Activated CD4-positive, alpha-beta T cell treated with anti-CD3 and anti-CD28 coated beads, Interleukin-2, amount 50 U/mL, for 1 hour (primary cell): ENCODE measurements around the gene NUDCD3.
"Not testable (repeated sequence)": the region's sequence is repeated elsewhere in the genome, so short reads cannot be mapped to it uniquely, and the experiment has no call there.

Source experiments
- DNase-seq: peaks from one replicate; pipeline ENCODE4 v3.0.0-alpha.2; 2020

Gene NUDCD3

DNA sequence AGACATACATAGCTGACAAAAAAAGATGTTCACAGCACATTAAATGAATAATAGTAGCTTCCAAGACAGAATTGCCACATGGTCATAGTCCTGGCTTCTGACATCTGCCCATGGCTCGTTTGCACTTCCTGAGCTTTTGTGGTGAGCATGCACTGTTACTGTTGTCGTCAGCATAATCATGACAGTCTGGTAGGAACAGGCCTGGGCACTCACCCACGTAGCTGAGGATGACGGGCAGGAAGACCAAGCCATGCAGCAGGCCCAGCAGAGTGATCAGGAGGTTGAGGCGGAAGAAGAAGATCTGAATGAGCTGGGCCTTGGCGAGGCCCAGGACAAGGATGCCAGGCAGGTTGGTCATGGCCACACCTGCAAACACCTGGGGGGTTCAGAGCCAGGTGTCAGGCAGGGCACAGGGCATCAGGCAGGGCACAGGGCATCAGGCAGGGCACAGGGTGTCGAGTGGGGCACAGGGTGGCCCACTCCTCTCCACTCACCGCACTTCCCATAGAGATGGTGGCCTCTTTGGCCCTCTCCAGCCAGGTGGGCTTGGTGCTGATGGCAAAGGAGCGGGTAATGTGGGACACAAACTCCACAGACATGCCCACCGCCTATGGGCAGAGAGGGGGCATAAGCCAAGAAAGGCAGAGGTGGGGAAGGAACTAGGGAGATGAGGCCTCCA lies 25.3 kb upstream of the NUDCD3 start:
- DNase-seq, result no peak

DNA sequence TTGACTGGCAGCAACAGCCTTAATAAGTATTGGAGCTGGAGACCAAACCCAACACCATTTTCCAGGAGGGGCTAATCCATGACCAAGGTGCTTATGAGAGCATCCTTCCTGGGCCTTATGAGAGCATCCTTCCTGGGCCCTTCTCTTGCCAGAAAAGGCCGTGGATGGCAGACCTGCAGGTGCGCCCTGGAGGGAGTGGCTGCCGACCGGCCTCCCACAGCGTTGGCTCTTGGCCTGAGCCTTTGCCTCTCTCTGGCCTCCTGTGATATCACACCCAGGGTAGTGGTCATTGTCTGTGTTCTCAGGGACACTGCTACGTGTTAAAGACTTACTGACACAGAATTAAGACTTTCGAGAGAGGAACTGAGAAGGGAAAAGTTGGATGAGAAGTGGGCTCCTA lies 22.3 kb upstream of the NUDCD3 start:
- DNase-seq, result no peak

DNA sequence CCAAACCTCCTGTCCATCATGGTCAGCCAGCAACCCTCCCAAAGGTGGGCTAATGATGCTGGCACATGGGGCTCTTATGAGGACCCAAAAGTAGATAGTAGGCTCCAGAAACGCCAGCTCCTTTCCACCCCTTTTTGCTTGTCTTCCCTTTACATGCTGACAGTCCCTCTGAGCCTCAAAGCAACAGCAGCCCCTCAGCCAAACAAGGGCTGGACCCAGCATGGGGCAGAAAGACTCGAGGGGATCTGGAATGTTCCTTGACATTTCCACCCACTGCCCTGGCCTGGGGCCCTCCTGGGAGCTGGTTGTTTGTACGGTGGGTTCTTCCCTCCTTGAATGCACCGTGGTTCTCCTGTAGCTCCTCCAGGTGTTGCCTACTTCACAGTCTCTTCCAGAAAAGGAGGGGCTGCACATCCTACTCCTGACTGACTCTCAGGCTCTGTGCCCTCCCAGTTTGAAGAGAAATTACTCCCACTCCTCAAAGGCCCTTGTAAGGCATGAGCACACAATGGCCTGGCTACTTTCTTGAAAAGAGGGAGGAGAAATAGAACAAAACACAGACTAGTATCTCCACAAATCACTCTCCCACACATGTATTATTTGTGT lies 21.5 kb upstream of the NUDCD3 start:
- DNase-seq, result no peak

DNA sequence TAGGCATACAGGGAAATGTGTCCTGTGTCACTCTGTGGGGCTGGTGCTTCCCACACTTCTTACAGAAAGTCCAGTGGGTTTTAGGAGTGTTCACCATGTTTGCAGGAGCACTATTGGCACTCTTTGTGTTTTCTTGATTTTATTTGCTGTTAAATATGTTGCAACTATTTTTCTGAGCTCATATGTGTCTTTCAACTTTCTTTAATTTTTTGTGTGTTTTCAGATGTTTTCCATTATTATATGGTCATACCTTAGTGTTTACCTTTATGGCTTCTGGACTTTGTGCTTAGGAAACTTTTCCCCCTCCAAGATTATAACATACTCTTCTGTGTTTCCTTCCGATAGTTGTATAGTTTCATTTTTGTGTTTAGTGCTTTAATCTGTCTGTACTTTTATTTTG lies 20.8 kb upstream of the NUDCD3 start:
- no peak for DNase-seq

DNA sequence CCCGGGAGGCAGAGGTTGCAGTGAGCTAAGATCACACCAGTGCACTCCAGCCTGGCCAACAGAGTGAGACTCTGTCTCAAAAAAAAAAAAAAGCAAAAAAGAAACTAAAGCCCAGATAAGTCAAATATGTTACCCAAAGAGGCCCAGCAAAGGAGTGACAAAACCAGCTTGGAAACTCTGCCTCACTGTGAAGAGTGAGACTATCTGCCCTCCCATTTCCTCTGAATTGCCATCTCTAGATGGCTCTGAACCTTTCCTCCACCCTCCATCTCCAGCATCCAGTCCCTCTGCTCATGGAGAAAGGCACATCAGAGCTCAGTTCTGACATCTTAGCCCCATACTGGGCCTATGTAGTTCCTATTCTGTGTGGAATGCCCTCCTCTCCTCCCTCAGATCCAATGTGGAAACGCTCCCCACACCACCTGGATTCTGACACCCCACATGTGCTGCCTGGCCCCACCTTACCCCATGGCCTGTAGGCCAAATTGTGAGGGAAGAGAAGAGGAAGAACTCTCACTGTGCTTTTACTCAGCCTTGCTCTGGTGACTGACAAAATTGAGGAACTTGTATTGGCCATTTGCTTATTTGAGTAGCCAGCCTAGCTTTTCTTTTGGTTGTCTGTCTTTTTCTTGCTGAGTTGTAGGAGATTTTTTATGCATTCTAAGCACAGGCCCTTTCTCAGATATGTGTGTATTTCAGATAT lies 18.0 kb upstream of the NUDCD3 start:
- no peak for DNase-seq

DNA sequence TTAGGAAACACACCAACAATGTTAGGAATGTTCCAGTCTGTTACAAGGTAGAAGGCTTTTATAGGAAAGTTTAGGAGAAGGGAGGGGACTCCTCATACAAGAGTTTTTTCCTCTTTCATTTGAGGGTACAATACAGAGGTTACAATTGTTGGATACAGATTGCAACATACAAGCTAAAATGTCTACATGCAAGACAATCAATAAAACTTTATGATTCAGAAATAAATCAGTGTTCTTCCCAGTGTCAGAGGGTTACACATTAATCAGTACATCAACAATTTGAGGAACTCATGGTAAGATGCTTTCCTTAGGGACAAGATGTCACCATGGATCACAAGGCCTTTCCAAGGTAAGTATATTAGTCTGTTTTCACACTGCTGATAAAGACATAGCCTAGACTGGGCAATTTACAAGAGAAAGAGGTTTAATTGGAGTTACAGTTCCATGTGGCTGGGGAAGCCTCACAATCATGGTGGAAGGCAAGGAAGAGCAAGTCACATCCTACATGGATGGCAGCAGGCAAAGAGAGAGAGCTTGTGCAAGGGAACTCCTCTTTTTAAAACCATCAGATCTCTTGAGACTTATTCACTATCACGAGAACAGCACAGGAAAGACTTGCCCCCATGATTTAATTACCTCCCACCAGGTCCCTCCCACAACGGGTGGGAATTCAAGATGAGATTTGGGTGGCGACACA lies 16.3 kb upstream of the NUDCD3 start:
- DNase-seq, result not testable (repeated sequence)

DNA sequence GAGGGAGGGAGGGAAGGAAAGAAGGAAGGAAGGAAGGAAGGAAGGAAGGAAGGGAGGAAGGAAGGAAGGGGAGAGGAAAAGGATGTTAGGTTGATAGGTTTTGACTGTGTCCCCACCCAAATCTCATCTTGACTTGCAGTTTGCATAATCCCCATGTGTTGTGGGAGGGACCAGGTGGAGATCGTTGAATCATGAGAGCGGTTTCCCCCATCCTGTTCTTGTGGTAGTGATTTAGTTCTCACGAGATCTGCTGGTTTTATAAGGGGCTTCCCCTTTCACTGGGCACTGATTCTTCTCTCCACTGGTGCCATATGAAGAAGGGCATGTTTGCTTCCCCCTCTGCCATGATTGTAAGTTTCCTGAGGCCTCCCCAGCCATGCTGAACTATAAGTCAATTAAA lies 15.1 kb upstream of the NUDCD3 start:
- DNase-seq, result no peak

DNA sequence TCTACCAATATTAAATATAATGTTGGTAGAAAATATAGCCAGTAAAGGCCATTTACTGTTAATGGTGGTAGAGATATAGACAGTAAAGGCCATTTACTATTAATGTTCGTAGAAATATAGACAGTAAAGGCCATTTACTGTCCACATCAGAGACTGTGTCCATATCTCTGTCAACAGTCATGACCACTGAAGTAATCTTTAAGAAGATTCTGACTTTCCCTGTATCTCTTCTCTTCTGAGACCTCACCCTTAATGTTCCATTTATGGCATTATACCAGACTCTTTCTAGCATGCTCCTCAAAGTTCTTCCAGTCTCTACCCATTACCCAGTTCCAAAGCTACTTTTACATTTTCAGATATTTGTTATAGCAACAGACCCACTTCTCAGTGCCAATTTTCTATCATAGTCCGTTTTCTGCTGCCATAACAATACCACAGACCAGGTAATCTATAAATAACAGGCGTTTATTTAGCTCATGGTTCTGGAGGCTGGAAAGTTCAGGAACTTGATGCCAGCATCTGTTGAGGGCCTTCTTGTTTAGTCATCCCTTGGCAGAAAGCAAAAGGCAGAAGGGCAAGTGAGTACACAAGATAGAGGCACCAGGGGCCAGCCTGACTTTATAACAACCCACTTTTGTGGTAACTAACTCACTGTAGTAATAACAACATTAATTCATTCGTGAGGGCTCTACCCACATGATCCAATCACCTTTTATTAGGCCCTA lies 7.9 kb upstream of the NUDCD3 start:
- DNase-seq, result no peak

DNA sequence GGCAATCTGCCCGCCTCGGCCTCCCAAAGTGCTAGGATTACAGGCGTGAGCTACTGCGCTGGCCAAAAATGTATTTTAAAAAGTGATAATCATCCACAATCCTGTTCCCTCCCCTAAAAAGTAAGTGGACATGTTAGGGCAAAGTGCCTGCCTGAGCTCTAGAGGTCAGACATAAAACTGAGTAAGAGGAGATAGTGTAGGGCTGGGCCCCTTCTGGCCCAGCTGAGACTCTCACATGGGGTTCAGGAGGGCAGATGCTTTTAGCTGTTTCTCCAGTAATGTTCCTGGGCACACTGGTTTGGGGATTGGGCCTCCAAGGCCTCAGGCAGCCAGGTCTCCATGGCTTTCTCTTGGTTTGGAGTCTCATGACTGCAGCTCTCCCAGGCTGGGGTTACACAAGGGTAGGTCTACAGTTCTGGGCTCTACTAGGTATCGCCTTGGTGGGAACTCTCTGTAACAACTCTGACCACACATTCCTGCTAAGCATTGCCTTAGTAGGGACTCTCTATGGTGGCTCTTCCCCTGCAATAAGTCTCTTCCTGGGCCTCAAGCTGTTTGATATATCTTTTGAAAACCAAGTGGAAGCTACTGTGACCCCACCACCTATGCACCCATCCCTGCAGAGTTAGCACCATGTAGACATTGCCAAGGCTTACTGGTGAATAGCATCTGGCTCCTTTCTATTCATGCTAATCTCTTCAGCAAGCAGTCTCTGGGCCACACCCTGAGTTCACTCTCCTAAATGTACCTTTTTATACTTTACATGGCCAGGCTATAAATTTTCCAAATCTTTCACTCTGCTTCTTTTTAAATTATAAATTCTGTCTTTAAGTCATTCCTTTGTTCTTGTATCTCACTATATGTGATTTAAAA lies 6.9 kb upstream of the NUDCD3 start:
- DNase-seq, result no peak

DNA sequence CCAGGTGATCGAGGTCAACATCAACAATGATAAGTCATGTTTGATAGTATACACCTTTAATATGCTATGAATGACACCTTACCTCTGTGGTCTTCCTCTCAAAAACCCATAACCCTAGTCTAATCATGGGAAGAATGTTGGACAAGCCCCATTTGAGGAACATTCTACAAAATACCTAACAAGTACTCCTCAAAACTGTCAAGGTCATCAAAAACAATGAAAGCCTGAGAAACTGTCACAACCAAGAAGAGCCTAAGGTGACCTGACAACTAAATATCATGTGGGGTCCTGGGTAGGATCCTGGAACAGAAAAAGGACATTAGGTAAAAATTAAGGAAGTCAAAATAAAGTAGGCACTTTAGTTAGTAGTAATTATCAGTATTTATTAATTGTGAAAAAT lies 5.9 kb upstream of the NUDCD3 start:
- DNase-seq, result no peak

DNA sequence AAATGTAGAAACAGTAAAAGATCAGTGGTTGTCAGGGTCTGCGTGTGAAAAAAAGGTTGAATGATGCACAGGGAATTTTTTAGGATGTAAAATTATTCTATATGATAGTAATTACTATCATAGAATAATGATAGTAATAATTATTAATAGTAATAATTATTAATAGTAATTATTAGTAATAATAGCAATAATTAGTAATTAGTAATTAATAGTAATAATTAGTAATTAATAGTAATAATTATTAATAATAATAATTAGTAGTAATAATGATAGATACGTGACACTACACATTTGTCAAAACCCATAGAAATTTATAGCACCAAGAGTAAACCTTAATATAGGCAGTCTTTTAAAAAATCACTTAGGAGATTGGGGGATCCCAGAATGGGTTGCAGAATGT lies 4.5 kb upstream of the NUDCD3 start:
- DNase-seq, result no peak

DNA sequence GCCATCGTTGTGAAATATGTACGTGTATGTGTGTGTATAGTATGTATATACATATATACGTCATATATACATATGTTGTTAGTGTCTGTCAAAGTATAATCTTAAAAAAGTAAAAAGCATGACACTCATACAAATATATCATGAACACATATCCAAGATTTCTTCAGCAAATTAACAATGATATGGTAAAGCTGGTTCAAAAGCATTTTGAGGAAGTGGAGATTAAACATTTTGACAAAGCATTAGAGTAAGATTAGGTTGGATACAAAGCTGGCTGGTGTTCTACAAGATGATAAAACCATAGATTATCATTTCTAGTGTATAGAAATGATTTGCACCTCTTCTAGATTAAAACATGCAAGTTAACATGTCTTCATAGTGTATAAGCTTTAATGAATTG lies 771 bp upstream of the NUDCD3 start:
- no peak for DNase-seq

DNA sequence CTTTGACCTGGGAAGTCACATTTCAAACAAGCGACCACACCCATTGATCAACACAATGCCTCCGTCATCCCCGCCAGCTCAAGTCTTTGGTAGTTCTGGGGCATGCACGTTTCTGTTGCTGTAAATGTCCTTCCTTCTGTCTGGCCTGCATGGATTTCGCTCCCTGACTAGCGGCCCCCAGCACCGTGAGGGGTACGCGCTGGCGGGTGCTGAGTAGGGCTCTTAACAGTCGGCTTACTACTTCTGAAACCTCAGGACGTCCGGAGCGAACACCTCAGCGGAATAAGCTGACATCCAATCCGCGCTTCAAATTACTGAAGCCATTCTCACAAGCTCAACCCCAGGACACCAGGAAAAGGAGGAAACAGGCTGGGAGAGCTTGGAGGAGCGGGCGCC lies 505 bp downstream of the NUDCD3 start:
- peak; percentile 37 for DNase-seq

DNA sequence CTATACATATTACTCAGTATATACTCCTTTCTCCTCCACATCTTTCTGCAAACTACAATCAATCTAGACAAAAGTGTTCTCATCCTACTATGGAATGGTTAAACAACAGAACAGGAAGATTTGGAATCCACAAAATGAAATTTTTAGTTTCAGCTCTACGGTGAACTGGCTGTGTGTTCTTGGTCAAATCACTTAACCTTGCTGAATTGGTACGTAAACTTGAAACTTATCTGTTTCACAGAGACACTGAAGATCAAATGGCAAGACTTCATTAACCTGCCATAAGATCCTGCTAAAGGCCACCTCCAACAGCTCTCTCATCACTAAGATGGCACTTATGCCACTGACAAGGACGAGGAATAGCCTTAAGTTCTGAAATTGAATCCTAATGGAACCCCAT lies 1.5 kb downstream of the NUDCD3 start:
- DNase-seq, result no peak

DNA sequence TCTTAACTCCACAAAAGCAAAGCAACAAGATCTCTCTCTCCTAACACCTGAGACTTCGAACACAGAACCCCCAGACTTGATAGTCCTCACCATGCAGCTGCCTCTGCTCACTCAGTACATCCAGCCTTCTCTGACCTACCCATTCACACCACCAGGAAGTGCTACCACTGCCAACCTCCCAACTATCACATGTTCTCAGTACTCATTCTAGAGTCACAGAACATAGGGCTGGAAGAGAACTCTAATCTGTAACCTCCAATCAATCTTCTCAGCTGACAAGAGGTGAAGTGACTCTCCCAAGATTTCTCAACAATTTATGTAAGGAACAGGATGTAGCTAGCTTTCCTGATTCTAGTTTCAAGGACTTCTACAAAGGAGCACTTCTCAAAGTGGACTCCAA lies 3.8 kb downstream of the NUDCD3 start:
- DNase-seq, result no peak

DNA sequence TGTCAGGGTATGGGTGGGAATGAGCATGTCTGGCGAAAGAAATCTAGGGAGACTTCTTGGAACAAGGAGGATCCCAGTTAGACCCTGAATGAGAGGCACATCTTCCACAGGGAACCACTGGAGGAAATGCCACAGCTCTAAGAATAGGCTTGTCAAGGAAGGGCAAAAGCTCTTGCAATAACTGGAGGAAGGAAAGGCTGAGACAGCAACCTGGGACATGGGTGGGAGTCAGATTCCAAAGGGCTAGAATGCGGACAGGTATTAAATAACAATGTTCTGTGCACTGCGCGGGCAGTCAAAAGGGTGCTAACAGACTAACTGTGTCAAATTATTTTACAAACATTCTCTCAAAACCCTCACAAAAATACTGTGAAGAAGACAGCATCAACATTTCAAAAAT lies 4.5 kb downstream of the NUDCD3 start:
- no peak for DNase-seq

DNA sequence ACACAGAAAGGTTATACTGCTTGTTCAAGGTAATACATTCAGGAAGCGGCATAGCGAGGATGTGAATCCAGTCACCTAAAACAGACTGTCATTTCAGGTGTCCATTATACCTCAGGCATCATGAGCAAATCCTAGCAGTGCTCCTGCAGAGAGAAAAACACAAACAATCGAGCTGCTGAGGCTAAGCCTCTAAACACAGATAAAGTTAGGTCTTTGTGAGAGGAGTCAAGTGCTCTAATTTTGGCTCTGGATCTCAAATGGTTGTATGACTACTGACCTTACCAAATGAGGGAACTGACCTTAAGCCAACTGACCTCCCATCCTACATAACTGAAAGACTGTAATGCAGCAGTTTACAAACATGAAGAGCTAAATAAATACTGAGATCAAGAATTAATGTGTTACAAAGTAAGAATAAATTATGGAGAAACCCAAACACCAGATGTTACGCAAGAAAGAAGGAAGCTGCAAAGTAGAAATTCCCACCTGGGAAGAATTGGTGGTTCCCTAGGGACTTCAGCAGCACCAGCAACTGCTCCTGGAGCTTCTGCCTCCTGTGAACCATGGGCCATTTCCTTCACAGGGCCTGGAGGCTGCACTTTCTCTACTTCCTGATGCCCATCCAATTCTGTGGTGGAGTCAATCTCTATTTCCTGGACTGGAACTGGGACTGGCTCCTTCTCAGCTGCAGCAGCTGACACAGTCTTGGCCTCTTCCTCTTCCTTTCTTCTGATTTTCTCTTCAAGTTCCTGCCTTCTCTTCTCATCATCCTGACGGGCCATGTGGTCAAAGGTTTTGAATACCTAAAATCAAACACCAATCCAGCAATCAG lies 5.8 kb downstream of the NUDCD3 start:
- no peak for DNase-seq

DNA sequence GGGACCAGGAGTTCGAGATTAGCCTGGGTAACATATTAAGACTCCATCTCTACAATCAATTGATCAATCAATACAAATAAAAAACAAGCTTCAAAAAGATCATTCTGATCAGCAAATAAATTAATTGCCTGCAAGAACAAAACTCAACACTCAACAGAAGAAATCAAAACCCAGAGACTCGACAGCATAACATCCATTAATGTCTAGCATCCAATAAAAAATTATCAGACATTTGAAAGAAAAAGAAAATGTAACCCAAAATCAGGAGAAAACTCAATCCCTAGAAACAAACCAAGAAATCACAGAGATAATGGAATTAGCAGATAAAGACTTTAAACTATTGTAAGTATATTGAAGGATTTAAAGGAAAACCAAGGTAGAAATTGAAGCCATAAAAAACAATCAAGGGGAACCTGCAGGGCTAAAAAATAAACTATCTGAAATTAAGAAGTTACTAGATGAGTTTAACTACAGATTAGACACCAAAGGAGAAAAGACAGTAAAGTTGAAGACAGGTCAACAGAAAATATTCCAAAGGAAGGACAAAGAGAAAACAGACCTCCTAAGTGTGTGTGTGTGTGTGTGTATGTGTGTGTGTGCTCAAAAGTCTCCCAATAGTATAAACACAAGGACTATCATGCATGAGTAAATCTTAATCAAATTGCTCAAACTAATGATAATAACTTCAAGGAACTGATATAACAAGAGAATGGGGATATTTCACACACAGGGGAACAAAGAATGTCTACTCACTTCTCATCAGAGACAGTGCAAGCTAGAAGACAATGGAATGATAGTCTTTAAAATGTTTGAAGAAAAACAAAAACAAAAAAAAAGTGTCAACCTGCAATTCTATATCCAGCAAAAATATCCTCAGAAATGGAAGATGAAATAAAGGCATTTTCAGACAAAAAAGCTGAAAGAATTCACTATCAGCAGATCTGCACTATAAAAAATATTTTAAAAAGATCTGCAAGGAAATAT lies 7.7 kb downstream of the NUDCD3 start:
- DNase-seq, result no peak

DNA sequence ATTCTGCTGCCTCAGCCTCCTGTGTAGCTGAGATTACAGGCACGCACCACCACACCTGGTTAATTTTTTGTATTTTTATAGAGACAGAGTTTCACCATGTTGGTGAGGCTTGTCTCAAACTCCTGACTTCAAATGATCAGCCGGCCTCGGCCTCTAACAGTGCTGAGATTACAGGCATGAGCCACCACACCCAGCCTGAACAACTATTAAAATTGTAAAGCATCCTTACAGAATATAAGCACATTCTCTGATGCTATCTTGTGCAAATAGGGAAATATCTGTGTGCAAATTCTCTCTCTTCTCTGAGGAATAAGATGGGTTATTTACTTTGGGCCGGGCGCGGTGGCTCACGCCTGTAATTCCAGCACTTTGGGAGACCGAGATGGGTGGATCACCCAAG lies 12.5 kb downstream of the NUDCD3 start:
- DNase-seq, result no peak
